Adrenal gland (tissue), 12 donors: ENCODE results near the gene IDH2. TPM values are rescaled to one million over a fixed set of nuclear protein-coding genes. Genes with fewer than 3 reads are reported as not detected.

ENCODE experiments used
- DNase-seq, 7 donors: peaks; one replicate each; pipeline ENCODE4 v3.0.0-alpha.2; 2019 to 2020
- H3K27ac ChIP-seq, 5 donors: fragments of 200-600 bp; sonication (generic) in 4 of 5; 1 replicate in 3 of 5; 2 replicates in 2 of 5; pipeline versions ENCODE4 v1.5.1 to v1.8.0; 2016 to 2020; ENCODE audit warnings: mild to moderate bottlenecking in 1 of 5
- H3K27me3 ChIP-seq: fragments of 200-600 bp; 2 replicates; pipeline ENCODE4 v1.8.0; 2021
- H3K36me3 ChIP-seq, 2 donors: fragments of 200-600 bp; replicated peaks in 1 of 2; 1 replicate in 1 of 2; 2 replicates in 1 of 2; pipeline versions ENCODE4 v1.5.1 to v1.8.0; 2018 to 2022
- H3K4me1 ChIP-seq, 2 donors: fragments of 200-600 bp; replicated peaks in 1 of 2; 1 replicate in 1 of 2; 2 replicates in 1 of 2; pipeline versions ENCODE4 v1.5.1 to v1.8.0; 2018 to 2021
- H3K4me3 ChIP-seq, 4 donors: fragments of 200-600 bp; sonication (generic) in 3 of 4; one replicate each; pipeline ENCODE4 v1.5.1; 2016 to 2018
- H3K9me3 ChIP-seq, 3 donors: fragments of 200-600 bp; sonication (generic) in 1 of 3; replicated peaks in 1 of 3; 1 replicate in 2 of 3; 2 replicates in 1 of 3; pipeline versions ENCODE4 v1.5.1 to v1.8.0; 2016 to 2021
- CTCF ChIP-seq, 6 experiments: fragments of 450-650 bp in 4 of 6; fragments of 200-600 bp in 2 of 6; sonication (generic) in 1 of 6; IDR thresholded peaks; 1 replicate in 5 of 6; 2 replicates in 1 of 6; pipeline versions ENCODE4 v1.5.1 to v1.8.0; 2016 to 2021; ENCODE audit warnings: antibody characterized with exemption in 6 of 6, mild to moderate bottlenecking in 2 of 6, moderate library complexity in 1 of 6
- POLR2A ChIP-seq, 2 donors: fragments of 450-650 bp; IDR thresholded peaks; one replicate each; pipeline ENCODE4 v1.6.1; 2017; ENCODE audit warnings: antibody characterized with exemption in 2 of 2, mild to moderate bottlenecking in 2 of 2, moderate library complexity in 1 of 2
- WGBS, 4 donors: extraction: QIAGEN DNeasy Blood & Tissue Kit in 2 of 4; methylation state at CpG; one replicate each; pipeline versions ENCODE4 v1.1.5 to v1.1.7; 2013 to 2017; 5-methylcytosine and 5-hydroxymethylcytosine counted together
- intact Hi-C, 2 donors: fragments of 100-400 bp; cut with DNase I; formaldehyde crosslinking; loops; one replicate each; pipeline versions ENCODE4 v1.14.1 to v1.15.0; 2022 to 2023
- polyA plus RNA-seq, 3 donors: library from polyadenylated mRNA; stranded (reverse); fragments of 200-250 nt in 2 of 3; fragments of 350-450 nt in 1 of 3; fragmentation: Illumina TruSeq in 1 of 3; extraction: RNeasy Lipid Tissue Mini Kit (QIAGEN cat#74804) in 1 of 3; gene quantifications; one replicate each; pipeline ENCODE4 v1.2.3, GENCODE V29; 2013 to 2014
- total RNA-seq, 9 donors: library from RNA; depleted of rRNA in 4 of 9; stranded (reverse); fragments of >200 nt in 4 of 9; fragments of 120-200 nt in 1 of 9; fragmentation: NEBNext Ultra II Directional in 1 of 9; extraction: Animal tissue kit (Norgen Biotek cat#: 25700) in 1 of 9; gene quantifications; one replicate each; pipeline versions ENCODE4 v1.1.0 to v1.2.4, GENCODE V29; 2013 to 2023
- donor health status: healthy with polysubstance abuse.
- donor health status: Bipolar disorder and iron deficiency.
- donor health status: DM: yes; HTN: yes; CAD: no.
- donor health status: DM: no; HTN: no; CAD: no.
- donor health status: DM: no; HTN: no; CAD: no.
- donor health status: DM: yes; HTN: yes; CAD: no.

Gene IDH2
- total and polyA plus RNA-seq, 12 donors = 10.3 to 33.6 (median 19.3) TPM

DNA sequence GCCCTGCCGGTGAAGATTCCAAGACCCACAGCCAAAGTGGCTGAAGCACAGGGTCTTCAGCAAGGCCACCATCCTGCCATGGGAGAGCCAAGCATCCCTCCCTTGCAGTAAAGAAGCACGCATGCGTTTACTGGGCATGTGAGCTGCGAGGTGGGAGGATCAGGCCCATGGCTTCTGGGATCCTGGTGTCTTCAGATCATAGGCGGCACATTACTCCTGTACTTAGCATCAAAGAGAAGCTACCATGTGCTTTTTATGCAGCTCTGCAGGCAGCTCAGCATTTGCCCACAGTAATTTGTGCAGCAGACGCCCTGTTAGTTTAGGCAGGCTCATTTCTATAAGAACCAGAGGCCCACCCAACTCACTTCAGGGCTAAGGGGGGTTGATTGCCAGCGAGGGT, 45.7 kb downstream of the IDH2 start:
- Histone ChIP-seq H3K36me3 (no peaks in the 10 kb centered on the region), H3K9me3 (no peaks in the 10 kb centered on the region), H3K27ac (no peak overlapping the region), H3K4me3 (no peak overlapping the region), H3K4me1 (peaks cover 1 to 17% of the 10 kb centered on the region in 2 donors), H3K27me3 (no peaks in the 10 kb centered on the region)
- WGBS, 4 donors = 88 to 95% (median 91%) methylated on average over 6 to 7 of the region's 7 CpGs
- TF ChIP-seq CTCF (IDR thresholded peaks at IDR 0.05) (no peak), POLR2A (IDR thresholded peaks at IDR 0.05) (no peak)
- no peak for DNase-seq
- intact Hi-C loops = no loop called here

- Histone ChIP-seq H3K36me3 (no peaks in the 10 kb centered on the region), H3K27me3 (no peaks in the 10 kb centered on the region), H3K9me3 (no peaks in the 10 kb centered on the region), H3K27ac (no peak overlapping the region), H3K4me3 (no peak overlapping the region), H3K4me1 (peaks cover 0 to 6% of the 10 kb centered on the region in 2 donors)
- TF ChIP-seq CTCF (IDR thresholded peaks at IDR 0.05) (no peak), POLR2A (IDR thresholded peaks at IDR 0.05) (no peak)
- DNase-seq = no peak
- intact Hi-C loops = no loop called here
- WGBS, 4 donors = 80 to 88% (median 82%) methylated on average over 6 to 7 of the region's 7 CpGs
These were observed 47.1 kb downstream of the IDH2 start for GRCh38 chr15:90055182-90055581.

- no peak for DNase-seq
- intact Hi-C loops = no loop called here
- 38 to 53% (median 46%) methylated on average over 7 of the region's 7 CpGs for WGBS, 4 donors
- H3K27ac ChIP-seq = no peak overlapping the region
- no peaks in the 10 kb centered on the region for H3K36me3 ChIP-seq
- H3K4me1 ChIP-seq = peaks cover 0 to 6% of the 10 kb centered on the region in 2 donors
- H3K4me3 ChIP-seq = no peak overlapping the region
- no peak for TF ChIP-seq POLR2A (IDR thresholded peaks at IDR 0.05)
- no peak for TF ChIP-seq CTCF (IDR thresholded peaks at IDR 0.05)
- no peaks in the 10 kb centered on the region for H3K27me3 ChIP-seq
- no peaks in the 10 kb centered on the region for H3K9me3 ChIP-seq
These were observed 47.6 kb downstream of the IDH2 start for GRCh38 chr15:90054618-90055097.

DNA sequence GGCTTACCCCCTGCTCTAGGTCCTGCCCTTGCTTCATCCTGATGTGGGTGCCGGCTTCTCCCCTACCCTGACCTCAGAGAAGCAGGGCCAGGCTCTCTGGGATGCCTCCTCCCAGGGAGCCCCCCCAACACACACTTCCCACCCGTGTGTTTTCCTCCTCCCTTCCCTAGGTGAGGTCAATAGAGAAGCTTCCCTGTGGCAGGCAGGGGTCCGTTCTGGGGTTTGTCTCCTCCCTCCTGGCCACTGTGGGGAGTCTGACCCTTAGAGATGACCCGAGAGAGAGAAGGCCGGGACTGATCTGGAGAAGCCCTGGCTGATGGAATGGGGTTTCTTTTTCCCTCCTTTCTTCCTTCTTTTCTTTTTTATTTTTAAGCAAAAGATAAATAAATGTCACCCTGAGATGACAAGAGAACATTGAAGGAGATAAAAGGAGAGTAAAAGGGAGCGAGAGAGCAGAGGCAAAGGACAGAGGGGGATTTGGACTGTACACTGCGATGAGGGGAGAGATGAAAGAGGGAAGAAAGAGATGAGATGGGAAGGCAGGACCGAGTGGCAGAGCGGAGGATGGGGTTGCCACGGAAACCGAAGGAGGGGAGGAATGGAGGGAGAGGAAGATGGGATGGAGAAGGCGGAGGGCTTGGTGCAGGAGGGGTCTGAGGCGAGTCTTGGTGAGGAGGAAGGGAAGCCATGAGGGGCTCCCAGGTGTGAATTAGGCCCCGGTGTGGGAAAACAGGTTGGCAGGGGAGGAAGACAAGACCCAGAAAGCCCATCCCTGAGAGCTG, 48.4 kb downstream of the IDH2 start:
- intact Hi-C loops = no loop called here
- H3K9me3 ChIP-seq = no peaks in the 10 kb centered on the region
- 80 to 85% (median 84%) methylated on average over 12 to 14 of the region's 14 CpGs for WGBS, 4 donors

More for the DNA sequence above, 48.4 kb downstream of the IDH2 start:
- DNase-seq = no peak
- no peak overlapping the region for H3K27ac ChIP-seq
- no peaks in the 10 kb centered on the region for H3K27me3 ChIP-seq
- H3K36me3 ChIP-seq = no peaks in the 10 kb centered on the region
- no peak overlapping the region for H3K4me3 ChIP-seq
- TF ChIP-seq POLR2A (IDR thresholded peaks at IDR 0.05) (no peak), CTCF (IDR thresholded peaks at IDR 0.05) (no peak)
- peaks cover 0 to 1% of the 10 kb centered on the region in 2 donors for H3K4me1 ChIP-seq
